Aorta (tissue), 5 donors: Measurements from ENCODE around the gene WDHD1. TPM values are rescaled to one million over a fixed set of nuclear protein-coding genes. Genes with fewer than 3 reads are reported as not detected.
"Not testable (repeated sequence)": the region's sequence is repeated elsewhere in the genome, so short reads cannot be mapped to it uniquely, and the experiment has no call there.

Experiments
- ATAC-seq: fragments of 200-7000 bp; cut with Tn5 transposase; one replicate; pipeline ENCODE4 v1.9.1; 2022; ENCODE audit warnings: moderate library complexity; ENCODE audit not compliant: low FRiP score
- DNase-seq, 2 donors: peaks; one replicate each; pipeline ENCODE4 v3.0.0-alpha.2; 2020
- H3K27ac ChIP-seq, 2 donors: one replicate each; pipeline ENCODE4 v1.5.1; 2013; ENCODE audit warnings: low read length in 2 of 2, mild to moderate bottlenecking in 2 of 2, moderate library complexity in 2 of 2, control low read depth in 1 of 2, inconsistent platforms in 1 of 2, low read depth in 1 of 2
- H3K27me3 ChIP-seq, 2 donors: one replicate each; pipeline ENCODE4 v1.6.1; 2013; ENCODE audit warnings: control low read depth in 1 of 2, low read length in 1 of 2, mild to moderate bottlenecking in 1 of 2, moderate library complexity in 1 of 2; ENCODE audit not compliant: insufficient read depth in 2 of 2, control insufficient read depth in 1 of 2
- H3K36me3 ChIP-seq, 2 donors: one replicate each; pipeline ENCODE4 v1.6.1; 2013; ENCODE audit warnings: control low read depth in 1 of 2, low read length in 1 of 2, mild to moderate bottlenecking in 1 of 2; ENCODE audit not compliant: insufficient read depth in 2 of 2, control insufficient read depth in 1 of 2
- H3K4me1 ChIP-seq, 2 donors: one replicate each; pipeline ENCODE4 v1.6.1; 2013; ENCODE audit warnings: low read length in 2 of 2, control low read depth in 1 of 2, mild to moderate bottlenecking in 1 of 2, moderate library complexity in 1 of 2; ENCODE audit not compliant: insufficient read depth in 2 of 2, control insufficient read depth in 1 of 2
- H3K4me3 ChIP-seq, 2 donors: one replicate each; pipeline ENCODE4 v1.5.1; 2013; ENCODE audit warnings: low read length in 2 of 2, control low read depth in 1 of 2, mild to moderate bottlenecking in 1 of 2
- H3K9me3 ChIP-seq: one replicate; pipeline ENCODE4 v1.6.1; 2013; ENCODE audit warnings: mild to moderate bottlenecking, low read length; ENCODE audit not compliant: control insufficient read depth
- WGBS, 2 donors: extraction: QIAGEN DNeasy Blood & Tissue Kit; methylation state at CpG; one replicate each; pipeline ENCODE4 v1.1.7; 2013; 5-methylcytosine and 5-hydroxymethylcytosine counted together
- intact Hi-C, 2 donors: fragments of 100-400 bp; cut with DNase I; formaldehyde crosslinking; loops; one replicate each; pipeline versions ENCODE4 v1.14.2 to v1.15.0; 2022
- polyA plus RNA-seq, 2 donors: library from polyadenylated mRNA; stranded (reverse); fragments of 200-250 nt; gene quantifications; one replicate each; pipeline ENCODE4 v1.2.3, GENCODE V29; 2013
- total RNA-seq, 2 donors: library from RNA; stranded (reverse); fragmentation: NEBNext Ultra II Directional; extraction: Animal tissue kit (Norgen Biotek cat#: 25700); gene quantifications; one replicate each; pipeline ENCODE4 v1.2.1, GENCODE V29; 2021
- donor health status: healthy with polysubstance abuse.
- donor health status: Bipolar disorder and iron deficiency.
- donor health status: DM: no; HTN: no; CAD: no.
- donor health status: DM: no; HTN: no; CAD: no.
- donor health status: DM: yes; HTN: yes; CAD: no.

Gene WDHD1
- total and polyA plus RNA-seq, 4 donors = 0.25 to 2.6 (median 1.3) TPM

- H3K27ac ChIP-seq, H3K4me1 ChIP-seq, DNase-seq, ATAC-seq, H3K27me3 ChIP-seq, H3K36me3 ChIP-seq, H3K9me3 ChIP-seq, H3K4me3 ChIP-seq, intact Hi-C loops: not testable (repeated sequence)
- WGBS, 2 donors = 96 to 97% methylated on average over 3 of the region's 3 CpGs
These were observed 73.3 kb downstream of the WDHD1 start for GRCh38 chr14:54953609-54954008.

- H3K27me3 ChIP-seq, intact Hi-C loops, H3K27ac ChIP-seq, H3K9me3 ChIP-seq, H3K4me3 ChIP-seq, H3K36me3 ChIP-seq, DNase-seq, ATAC-seq, H3K4me1 ChIP-seq: not testable (repeated sequence)
- WGBS, 2 donors = 86 to 100% methylated on average over 1 of the region's 1 CpG
These were observed 74.1 kb downstream of the WDHD1 start for GRCh38 chr14:54952803-54953202.

DNA sequence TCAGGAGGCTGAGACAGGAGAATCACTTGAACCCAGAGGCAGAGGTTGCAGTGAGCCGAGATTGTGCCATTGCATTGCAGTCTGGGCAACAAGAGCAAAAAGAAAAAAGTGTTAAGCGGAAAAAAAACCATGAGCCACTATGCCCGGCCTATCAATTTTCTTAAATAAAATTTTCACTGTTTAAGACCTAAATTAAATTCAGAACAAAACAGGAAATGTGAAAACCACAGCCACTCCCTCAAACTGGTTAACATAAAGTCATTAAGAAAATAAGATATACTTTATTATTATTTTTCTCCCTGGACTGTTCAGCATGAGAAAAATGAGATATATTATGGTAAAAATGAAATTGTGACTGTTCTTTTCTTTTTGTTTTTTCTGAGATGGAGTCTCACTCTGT, 79.7 kb downstream of the WDHD1 start:
- Histone ChIP-seq H3K4me3 (no peak overlapping the region), H3K9me3 (no peaks in the 10 kb centered on the region), H3K36me3 (no peaks in the 10 kb centered on the region), H3K4me1 (no peaks in the 10 kb centered on the region), H3K27me3 (no peaks in the 10 kb centered on the region), H3K27ac (no peak overlapping the region)
- intact Hi-C loops = no loop called here
- no peak for DNase-seq
- no peak for ATAC-seq
- 96 to 100% methylated on average over 3 of the region's 3 CpGs for WGBS, 2 donors

DNA sequence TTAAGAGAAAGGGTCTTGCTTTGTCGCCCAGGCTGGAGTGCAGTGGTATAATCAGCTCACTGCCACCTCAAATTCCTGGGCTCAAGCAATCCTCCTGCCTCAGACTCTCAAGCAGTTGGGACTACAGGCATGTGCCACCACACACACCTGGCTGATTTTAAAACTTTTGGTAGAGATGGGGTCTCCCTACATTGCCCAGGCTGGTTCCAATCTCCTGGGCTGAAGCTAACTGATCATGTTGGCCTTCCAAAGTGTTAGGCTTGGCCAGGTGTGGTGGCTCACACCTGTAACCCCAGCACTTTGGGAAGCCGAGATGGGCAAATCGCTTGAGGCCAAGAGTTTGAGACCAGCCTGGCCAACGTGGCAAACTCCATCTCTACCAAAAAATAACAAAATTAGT, 80.4 kb downstream of the WDHD1 start:
- DNase-seq (no peak), ATAC-seq (no peak)
- H3K27ac ChIP-seq = no peak overlapping the region
- no peaks in the 10 kb centered on the region for H3K27me3 ChIP-seq
- WGBS, 2 donors = 93 to 96% methylated on average over 4 of the region's 4 CpGs
- no peaks in the 10 kb centered on the region for H3K36me3 ChIP-seq
- H3K9me3 ChIP-seq = no peaks in the 10 kb centered on the region
- H3K4me1 ChIP-seq = no peaks in the 10 kb centered on the region
- intact Hi-C loops = no loop called here
- no peak overlapping the region for H3K4me3 ChIP-seq

- H3K36me3 ChIP-seq = no peaks in the 10 kb centered on the region
- H3K4me1 ChIP-seq = no peaks in the 10 kb centered on the region
These were observed 82.0 kb downstream of the WDHD1 start for GRCh38 chr14:54944737-54945391.

GRCh38 chr14:54942913-54943312, 84.0 kb downstream of the WDHD1 start:
- ATAC-seq = no peak
- no peaks in the 10 kb centered on the region for H3K9me3 ChIP-seq
- intact Hi-C loops = loop anchor here in 1 of 2 donors (5.0 kb wide), 1 partner anchor 86 kb away; no protein-coding TSS in a partner anchor
- no peaks in the 10 kb centered on the region for H3K36me3 ChIP-seq
- no peak overlapping the region for H3K27ac ChIP-seq
- DNase-seq = no peak
- WGBS, 2 donors = 93 to 96% methylated on average over 4 of the region's 4 CpGs
- H3K27me3 ChIP-seq = no peaks in the 10 kb centered on the region
- no peak overlapping the region for H3K4me3 ChIP-seq
- H3K4me1 ChIP-seq = no peaks in the 10 kb centered on the region

More at GRCh38 chr14:54944737-54945391, 82.0 kb downstream of the WDHD1 start:
- no peak overlapping the region for H3K27ac ChIP-seq
- H3K4me3 ChIP-seq = no peak overlapping the region
- DNase-seq = no peak
- intact Hi-C loops = loop anchor here in 1 of 2 donors (5.0 kb wide), 1 partner anchor 88 kb away; no protein-coding TSS in a partner anchor
- no peaks in the 10 kb centered on the region for H3K27me3 ChIP-seq
- no peaks in the 10 kb centered on the region for H3K9me3 ChIP-seq
- ATAC-seq = no peak
- WGBS, 2 donors = 95% methylated on average over 9 of the region's 9 CpGs

DNA sequence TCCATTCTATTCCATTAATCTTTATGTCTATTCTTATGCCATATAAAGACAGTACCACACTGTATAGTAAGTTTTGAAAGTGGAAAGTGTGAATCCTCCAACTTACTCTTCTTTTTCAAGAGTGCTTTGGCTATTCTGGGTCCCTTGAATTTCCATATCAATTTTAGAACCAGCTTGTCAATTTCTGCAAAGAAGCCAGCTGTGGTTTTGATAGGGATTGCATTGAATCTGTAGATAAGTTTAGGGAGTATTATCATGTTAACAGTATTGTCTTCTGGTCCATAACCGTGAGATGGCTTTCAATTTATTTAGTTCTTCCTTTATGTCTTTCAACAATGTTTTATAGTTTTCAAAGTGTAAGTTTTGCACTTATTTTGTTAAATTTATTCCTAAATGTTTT, 90.1 kb downstream of the WDHD1 start:
- WGBS, 2 donors = 97 to 100% methylated on average over 1 of the region's 1 CpG
- intact Hi-C loops = no loop called here
- Histone ChIP-seq H3K4me1 (no peaks in the 10 kb centered on the region), H3K27ac (no peak overlapping the region), H3K27me3 (no peaks in the 10 kb centered on the region), H3K9me3 (no peaks in the 10 kb centered on the region), H3K4me3 (no peak overlapping the region), H3K36me3 (no peaks in the 10 kb centered on the region)
- ATAC-seq (no peak), DNase-seq (no peak)

- no peak for ATAC-seq
These were observed 90.9 kb downstream of the WDHD1 start for GRCh38 chr14:54935958-54936357.

GRCh38 chr14:54935100-54935499, 91.8 kb downstream of the WDHD1 start:
- 50% methylated on average over 2 of the region's 2 CpGs for WGBS, 2 donors
- intact Hi-C loops = no loop called here

More at GRCh38 chr14:54935958-54936357, 90.9 kb downstream of the WDHD1 start:
- no peaks in the 10 kb centered on the region for H3K9me3 ChIP-seq
- H3K4me3 ChIP-seq = no peak overlapping the region
- intact Hi-C loops = no loop called here
- no peak overlapping the region for H3K27ac ChIP-seq
- no peaks in the 10 kb centered on the region for H3K36me3 ChIP-seq
- WGBS, 2 donors = 94 to 96% methylated on average over 5 of the region's 5 CpGs
- H3K4me1 ChIP-seq = no peaks in the 10 kb centered on the region
- no peak for DNase-seq
- H3K27me3 ChIP-seq = no peaks in the 10 kb centered on the region

More at GRCh38 chr14:54935100-54935499, 91.8 kb downstream of the WDHD1 start:
- DNase-seq (no peak), ATAC-seq (no peak)
- Histone ChIP-seq H3K27ac (no peak overlapping the region), H3K27me3 (no peaks in the 10 kb centered on the region), H3K4me1 (no peaks in the 10 kb centered on the region), H3K4me3 (no peak overlapping the region), H3K9me3 (no peaks in the 10 kb centered on the region), H3K36me3 (no peaks in the 10 kb centered on the region)
